PC-3 (cell line): ENCODE results near the gene CELA3A.

Experiments used
- EZH2 ChIP-seq: fragments of 300-600 bp; sonication (generic); IDR thresholded peaks from one replicate; pipeline ENCODE4 v1.6.1; 2017; ENCODE audit warnings: antibody characterized with exemption, mild to moderate bottlenecking, low read length; ENCODE audit not compliant: unreplicated experiment
- EZH2phosphoT487 ChIP-seq: fragments of 300-600 bp; sonication (generic); IDR thresholded peaks from 2 replicates; pipeline ENCODE4 v1.6.1; 2018; ENCODE audit warnings: mild to moderate bottlenecking, antibody characterized with exemption, low read length, borderline replicate concordance
- TF ChIP-seq, protein P1 (sequence below): fragments of 300-600 bp; sonication (generic); conservative IDR thresholded peaks from 2 replicates; pipeline ENCODE4 v1.5.1; 2017; ENCODE audit warnings: antibody characterized with exemption, low read depth, mild to moderate bottlenecking, low read length

GRCh38 chr1:22055463-22055862 lies 54.0 kb downstream of the CELA3A start:
- TF ChIP-seq EZH2 (no peak), EZH2phosphoT487 (no peak)
- TF ChIP-seq, protein P1, sequence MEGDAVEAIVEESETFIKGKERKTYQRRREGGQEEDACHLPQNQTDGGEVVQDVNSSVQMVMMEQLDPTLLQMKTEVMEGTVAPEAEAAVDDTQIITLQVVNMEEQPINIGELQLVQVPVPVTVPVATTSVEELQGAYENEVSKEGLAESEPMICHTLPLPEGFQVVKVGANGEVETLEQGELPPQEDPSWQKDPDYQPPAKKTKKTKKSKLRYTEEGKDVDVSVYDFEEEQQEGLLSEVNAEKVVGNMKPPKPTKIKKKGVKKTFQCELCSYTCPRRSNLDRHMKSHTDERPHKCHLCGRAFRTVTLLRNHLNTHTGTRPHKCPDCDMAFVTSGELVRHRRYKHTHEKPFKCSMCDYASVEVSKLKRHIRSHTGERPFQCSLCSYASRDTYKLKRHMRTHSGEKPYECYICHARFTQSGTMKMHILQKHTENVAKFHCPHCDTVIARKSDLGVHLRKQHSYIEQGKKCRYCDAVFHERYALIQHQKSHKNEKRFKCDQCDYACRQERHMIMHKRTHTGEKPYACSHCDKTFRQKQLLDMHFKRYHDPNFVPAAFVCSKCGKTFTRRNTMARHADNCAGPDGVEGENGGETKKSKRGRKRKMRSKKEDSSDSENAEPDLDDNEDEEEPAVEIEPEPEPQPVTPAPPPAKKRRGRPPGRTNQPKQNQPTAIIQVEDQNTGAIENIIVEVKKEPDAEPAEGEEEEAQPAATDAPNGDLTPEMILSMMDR, result no peak
